SIG-M5 (cell line): ENCODE results near the gene ITIH2.
"Not testable (repeated sequence)": the region's sequence is repeated elsewhere in the genome, so short reads cannot be mapped to it uniquely, and the experiment has no call there.

ENCODE experiments used
- DNase-seq: peaks from one replicate; lab custom pipeline; 2025; lab: John Stamatoyannopoulos, UW

Gene ITIH2

GRCh38 chr10:7750222-7750621 lies 47.1 kb downstream of the ITIH2 start:
- no peak for DNase-seq

GRCh38 chr10:7752251-7752650 lies 49.1 kb downstream of the ITIH2 start:
- no peak for DNase-seq

GRCh38 chr10:7755103-7755502 lies 52.0 kb downstream of the ITIH2 start:
- DNase-seq: no peak

GRCh38 chr10:7756360-7756992 lies 53.4 kb downstream of the ITIH2 start:
- DNase-seq: no peak

GRCh38 chr10:7763929-7764328 lies 60.8 kb downstream of the ITIH2 start:
- DNase-seq: no peak

- DNase-seq: no peak
Observed at GRCh38 chr10:7766241-7766640, 63.1 kb downstream of the ITIH2 start.

- no peak for DNase-seq
Observed at GRCh38 chr10:7767209-7767608, 64.1 kb downstream of the ITIH2 start.

- DNase-seq: no peak
Observed at GRCh38 chr10:7768417-7768816, 65.3 kb downstream of the ITIH2 start.

GRCh38 chr10:7773845-7774801 lies 71.0 kb downstream of the ITIH2 start:
- no peak for DNase-seq

GRCh38 chr10:7776777-7777176 lies 73.7 kb downstream of the ITIH2 start:
- no peak for DNase-seq

GRCh38 chr10:7782194-7782593 lies 79.1 kb downstream of the ITIH2 start:
- DNase-seq: not testable (repeated sequence)

- DNase-seq: no peak
Observed at GRCh38 chr10:7786430-7786829, 83.3 kb downstream of the ITIH2 start.

GRCh38 chr10:7787150-7787856 lies 84.2 kb downstream of the ITIH2 start:
- no peak for DNase-seq

GRCh38 chr10:7787857-7788638 lies 84.9 kb downstream of the ITIH2 start, which contains the start of the genes ATP5F1C and KIN:
TSS of gene ATP5F1C (plus strand) at chr10:7788177. CDS start at chr10:7788208, 31 bp downstream.
TSS of gene KIN (minus strand) at chr10:7787993. CDS start at chr10:7787933, 60 bp downstream.
- no peak for DNase-seq

GRCh38 chr10:7788639-7789286 lies 85.6 kb downstream of the ITIH2 start:
- DNase-seq: no peak

- no peak for DNase-seq
Observed at GRCh38 chr10:7789390-7789789, 86.3 kb downstream of the ITIH2 start.

GRCh38 chr10:7792541-7792940 lies 89.4 kb downstream of the ITIH2 start:
- no peak for DNase-seq

GRCh38 chr10:7794251-7795026 lies 91.3 kb downstream of the ITIH2 start:
- DNase-seq: no peak

GRCh38 chr10:7795605-7796004 lies 92.5 kb downstream of the ITIH2 start:
- no peak for DNase-seq

GRCh38 chr10:7797582-7797981 lies 94.5 kb downstream of the ITIH2 start:
- no peak for DNase-seq
